Stimulated activated CD4-positive, alpha-beta T cell treated with anti-CD3 and anti-CD28 coated beads, Interleukin-12 subunit alpha, Interleukin-12 subunit beta, amount 100 ng/mL, for 48 hours (primary cell): ENCODE data around the gene C14orf119.
"Not testable (repeated sequence)": the region's sequence is repeated elsewhere in the genome, so short reads cannot be mapped to it uniquely, and the experiment has no call there.

Source experiments
- DNase-seq, 3 donors: peaks; one replicate each; pipeline ENCODE4 v3.0.0-alpha.2; 2020; ENCODE audit warnings: low read depth in 2 of 3, low spot score in 1 of 3

The C14orf119 gene

DNA sequence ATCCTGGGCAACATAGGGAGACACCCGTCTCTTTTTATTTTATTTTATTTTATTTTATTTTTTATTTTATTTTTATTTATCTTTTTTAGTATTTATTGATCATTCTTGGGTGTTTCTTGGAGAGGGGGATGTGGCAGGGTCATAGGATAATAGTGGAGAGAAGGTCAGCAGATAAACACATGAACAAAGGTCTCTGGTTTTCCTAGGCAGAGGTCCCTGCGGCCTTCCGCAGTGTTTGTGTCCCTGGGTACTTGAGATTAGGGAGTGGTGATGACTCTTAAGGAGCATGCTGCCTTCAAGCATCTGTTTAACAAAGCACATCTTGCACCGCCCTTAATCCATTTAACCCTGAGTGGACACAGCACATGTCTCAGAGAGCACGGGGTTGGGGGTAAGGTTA lies 12.3 kb downstream of the C14orf119 start:
- not testable (repeated sequence) for DNase-seq

DNA sequence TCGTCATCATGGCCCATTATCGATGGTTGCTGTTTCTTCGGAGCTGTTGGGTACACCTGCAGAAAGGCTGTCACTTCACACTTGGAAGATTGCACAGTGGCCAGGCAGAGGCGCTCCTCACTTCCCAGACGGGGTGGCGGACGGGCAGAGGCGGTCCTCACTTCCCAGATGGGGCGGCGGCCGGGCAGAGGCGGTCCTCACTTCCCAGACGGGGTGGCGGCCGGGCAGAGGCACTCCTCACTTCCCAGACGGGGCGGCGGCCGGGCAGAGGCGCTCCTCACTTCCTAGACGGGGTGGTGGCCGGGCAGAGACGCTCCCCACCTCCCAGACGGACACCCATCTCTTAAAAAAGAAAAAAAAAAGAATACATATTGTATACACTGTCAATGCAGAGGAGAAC lies 12.9 kb downstream of the C14orf119 start:
- DNase-seq = not testable (repeated sequence)

DNA sequence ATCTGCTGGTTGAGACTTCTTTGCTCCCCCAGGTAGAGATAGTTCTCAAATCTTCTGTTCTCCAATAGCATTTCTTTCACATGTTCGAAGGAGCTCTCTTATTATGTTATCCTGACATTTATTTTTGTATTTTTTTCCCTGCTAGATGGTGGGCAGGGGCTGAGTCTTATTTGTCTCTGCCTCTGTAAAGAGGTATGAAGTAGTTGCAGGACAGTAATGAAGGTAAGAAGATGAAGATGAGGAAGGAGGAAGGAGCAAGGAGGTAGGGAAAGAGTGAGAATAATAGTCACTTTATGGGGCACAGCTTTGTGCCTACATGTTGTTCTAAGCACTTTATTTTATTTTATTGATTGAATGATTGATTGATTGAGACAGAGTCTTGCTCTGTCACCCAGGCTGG lies 14.5 kb downstream of the C14orf119 start:
- no peak for DNase-seq

DNA sequence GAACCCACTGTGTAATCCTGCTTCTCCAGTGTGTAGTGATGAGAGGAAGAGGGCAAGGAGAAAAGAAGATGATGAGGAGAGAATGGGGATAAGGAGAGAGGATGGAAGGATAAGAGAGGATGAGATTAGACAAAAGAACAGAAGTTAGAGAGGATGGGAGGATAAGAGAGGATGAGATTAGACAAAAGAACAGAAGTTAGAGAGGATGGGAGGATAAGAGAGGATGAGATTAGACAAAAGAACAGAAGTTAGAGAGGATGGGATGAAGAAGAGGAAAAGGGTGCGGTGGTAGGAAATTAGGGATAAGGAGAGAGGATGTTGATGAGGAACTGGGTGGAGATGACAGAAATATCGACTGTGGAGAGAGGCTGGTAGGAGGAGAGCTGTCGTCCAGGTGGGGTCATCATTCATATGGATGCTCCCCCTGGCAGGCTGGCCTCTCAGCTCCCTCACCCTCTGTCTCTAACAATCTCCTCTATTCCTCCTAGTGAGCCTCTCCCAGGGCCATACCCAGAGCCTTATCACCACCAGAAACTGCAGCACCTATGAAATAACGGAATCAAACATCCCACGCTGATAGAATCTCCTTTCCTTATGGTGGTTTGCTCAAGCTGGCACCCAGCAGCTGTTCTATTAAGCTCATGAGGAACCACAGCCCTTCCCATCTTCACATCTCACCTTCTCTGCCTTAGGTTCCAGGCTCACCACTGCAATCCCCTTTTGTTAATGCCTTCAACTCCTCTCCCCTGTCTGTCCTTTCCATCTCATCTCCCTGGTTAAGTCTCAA lies 15.5 kb downstream of the C14orf119 start:
- DNase-seq = no peak

DNA sequence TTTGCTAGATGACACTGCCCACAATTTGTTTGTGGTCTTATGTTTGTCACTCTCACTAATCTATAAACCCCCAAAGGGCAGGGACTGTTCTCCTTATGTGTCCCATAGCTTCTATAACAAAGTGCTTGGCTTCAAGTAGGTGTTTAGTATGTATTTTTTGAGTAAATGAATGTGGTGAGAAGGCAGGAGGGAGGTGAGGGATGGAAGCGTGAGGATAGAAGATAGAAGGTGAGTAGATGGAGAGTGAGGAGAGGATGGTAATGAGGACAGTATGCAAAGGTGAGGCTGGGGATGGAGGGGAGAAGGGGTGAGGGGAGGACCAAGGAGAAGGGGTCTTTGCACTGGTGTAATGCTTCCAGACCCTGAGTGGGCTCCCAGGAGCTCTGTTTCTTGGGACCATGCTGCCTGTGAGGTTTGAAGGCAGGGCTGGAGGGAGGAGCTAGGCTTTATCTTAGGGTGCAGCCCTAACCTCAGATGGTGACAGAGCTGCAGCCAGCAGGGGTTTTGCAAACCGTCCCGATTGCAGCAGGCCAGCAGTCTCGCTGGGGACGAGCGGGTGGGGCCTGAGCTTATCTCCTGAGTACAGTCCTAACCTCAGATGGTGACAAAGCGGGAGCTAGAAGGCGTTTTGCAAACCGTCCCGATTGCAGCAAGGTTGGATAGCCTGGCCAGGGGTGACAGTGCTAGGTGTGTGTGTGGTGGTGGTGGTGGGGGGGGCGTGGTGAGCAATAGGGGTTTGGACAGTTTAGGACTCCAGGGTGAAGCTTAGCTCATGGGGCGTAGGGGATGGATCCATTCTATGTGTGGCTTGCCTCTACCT lies 17.3 kb downstream of the C14orf119 start:
- DNase-seq = no peak

DNA sequence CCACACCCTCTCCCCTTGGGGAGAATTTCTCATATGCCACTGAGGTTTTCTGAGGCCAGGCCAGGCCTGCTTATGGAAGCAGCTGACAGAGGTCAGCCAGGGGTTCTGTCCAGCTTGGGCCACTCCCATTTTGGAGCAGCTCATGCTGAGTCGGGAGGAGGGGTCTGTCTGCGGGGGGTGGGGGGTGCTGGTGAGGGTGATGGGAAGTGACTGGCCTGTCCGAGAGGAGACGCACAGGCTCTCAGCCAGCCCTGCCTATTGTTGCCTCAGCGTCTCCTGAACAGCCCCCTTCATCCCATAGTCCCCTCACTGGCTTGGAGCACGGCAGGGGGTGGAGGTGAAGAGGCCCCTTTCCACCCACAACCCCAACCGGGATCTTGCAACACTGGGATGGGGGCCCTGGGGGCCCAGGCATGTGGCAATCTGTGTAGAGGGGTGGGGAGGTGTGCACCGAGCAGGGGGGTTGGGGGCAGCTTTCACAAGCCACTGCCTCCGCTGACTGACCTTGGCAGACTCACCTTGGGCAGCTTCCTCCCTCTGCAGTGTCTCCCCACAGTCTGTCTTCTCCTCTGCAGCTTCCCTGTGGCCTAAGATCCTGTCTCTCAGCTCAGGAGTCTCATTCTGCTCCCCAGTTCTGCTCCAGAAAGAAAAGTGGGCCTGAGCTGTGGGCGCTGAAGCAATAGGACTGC lies 18.3 kb downstream of the C14orf119 start:
- no peak for DNase-seq

DNA sequence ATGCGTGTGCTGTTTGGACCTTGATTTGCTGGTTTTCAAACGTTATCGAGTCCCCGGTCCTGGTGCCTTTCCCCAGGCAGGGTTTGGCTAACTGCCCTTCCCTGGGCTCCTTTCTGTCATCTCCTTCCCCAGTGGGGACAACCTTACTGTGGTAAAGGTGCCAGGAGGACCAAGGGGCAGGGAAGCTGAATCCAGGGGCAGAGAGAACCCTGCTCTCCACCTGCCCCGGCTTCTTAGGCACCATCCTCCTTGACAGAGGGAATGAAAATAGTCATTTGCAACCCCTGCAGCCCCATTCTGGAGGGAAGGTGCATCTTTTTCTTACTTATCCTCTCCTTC lies 18.8 kb downstream of the C14orf119 start:
- no peak for DNase-seq

DNA sequence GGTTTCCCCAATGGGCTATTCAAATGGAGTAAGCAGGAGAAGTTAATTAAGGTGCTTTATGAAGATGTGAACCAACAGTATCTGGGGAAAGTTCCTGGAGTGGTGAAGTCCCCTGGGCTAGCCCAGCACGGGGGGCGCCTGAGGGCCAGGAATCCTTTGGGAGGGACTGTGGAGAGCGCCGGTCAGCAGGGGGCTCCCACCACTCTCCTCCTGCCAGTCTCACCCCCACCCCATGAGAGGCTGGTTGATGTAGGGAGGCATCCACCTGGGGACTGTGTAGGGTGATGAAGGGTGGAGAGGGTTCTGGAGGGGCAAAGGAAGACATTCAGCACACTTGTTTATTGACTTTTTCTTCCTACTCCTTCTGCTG lies 19.3 kb downstream of the C14orf119 start:
- DNase-seq = no peak

DNA sequence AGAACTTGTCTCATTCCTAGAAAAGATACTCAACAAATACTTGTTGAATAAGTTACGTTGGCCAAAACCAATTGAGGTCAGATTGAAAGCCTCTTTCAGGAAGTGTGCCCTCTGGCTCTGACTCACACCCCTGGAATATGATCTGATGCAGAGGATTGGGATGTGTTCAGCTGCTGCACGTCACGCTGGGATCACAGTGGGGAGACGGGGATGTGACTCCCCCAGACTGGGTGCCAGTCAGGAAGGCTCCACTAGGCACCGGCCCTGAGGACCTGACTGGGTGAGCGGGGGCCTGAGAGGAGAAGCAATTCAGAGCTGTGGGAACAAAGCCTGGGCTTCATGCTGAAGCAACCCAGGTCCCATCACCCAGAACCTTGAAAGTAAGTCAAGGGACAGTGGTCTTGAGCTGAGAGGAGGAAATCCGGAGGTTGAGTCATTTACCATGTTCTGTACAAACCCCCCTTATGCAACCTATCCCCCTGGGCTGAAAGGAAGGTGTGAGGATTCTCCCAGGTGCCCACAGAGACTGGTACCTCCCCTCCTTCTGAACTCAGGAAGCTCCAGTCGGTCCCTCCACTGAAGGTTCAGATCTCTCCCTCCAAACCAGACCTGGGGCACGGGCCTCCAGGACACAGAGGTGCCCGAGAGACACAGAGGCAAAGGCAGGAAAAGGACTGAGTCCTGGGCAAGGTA lies 19.9 kb downstream of the C14orf119 start:
- no peak for DNase-seq

DNA sequence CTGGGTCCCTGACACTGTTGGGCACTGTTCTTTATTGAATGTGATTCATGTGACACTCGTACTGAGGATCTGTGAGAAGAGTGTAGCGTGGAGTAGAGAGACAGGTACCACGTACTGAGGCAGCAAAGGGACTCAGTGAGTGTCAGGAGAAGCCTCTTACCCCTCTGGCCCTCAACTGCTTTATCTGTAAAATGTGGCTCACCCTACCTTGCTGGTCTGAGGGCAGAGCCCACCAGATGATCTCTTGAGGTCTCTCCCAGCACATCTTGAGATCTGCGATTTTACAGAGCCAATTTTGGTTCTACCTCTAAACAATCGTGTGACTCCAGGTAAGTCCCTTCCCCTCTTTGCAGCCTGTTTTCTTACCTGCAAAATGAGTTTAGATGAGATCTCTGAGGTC lies 20.6 kb downstream of the C14orf119 start:
- no peak for DNase-seq

DNA sequence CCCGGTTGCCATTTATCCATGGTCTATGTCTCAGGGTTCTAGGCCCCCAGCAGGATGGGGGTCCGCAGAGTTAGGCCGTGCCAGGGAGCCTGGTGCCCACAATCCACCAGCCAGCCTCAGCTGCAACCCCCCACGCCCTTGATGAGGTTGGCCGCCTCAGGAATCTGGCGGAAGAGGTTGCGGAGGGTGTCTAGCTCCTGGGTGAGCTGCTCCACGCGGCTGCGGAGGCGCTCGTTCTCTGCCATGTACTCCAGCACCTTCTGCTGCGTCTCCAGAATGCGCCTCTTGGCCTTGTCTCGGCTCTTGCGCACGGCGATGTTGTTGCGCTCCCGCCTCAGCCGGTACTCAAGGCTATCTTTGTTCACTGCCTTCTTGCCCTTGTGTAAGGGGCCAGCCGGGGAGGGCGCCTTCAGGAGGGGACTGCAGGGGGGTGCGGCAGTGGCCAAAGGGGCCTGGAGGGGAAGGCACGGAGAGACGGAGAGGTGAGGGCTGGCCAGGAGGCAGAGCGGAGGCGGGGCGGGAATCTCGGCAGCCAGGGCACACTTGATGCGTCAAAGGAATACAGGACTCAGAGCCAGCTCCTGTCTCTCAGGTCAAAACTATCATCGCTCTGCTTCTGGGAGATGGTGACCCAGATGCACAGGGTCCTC lies 22.2 kb downstream of the C14orf119 start:
- DNase-seq = no peak

DNA sequence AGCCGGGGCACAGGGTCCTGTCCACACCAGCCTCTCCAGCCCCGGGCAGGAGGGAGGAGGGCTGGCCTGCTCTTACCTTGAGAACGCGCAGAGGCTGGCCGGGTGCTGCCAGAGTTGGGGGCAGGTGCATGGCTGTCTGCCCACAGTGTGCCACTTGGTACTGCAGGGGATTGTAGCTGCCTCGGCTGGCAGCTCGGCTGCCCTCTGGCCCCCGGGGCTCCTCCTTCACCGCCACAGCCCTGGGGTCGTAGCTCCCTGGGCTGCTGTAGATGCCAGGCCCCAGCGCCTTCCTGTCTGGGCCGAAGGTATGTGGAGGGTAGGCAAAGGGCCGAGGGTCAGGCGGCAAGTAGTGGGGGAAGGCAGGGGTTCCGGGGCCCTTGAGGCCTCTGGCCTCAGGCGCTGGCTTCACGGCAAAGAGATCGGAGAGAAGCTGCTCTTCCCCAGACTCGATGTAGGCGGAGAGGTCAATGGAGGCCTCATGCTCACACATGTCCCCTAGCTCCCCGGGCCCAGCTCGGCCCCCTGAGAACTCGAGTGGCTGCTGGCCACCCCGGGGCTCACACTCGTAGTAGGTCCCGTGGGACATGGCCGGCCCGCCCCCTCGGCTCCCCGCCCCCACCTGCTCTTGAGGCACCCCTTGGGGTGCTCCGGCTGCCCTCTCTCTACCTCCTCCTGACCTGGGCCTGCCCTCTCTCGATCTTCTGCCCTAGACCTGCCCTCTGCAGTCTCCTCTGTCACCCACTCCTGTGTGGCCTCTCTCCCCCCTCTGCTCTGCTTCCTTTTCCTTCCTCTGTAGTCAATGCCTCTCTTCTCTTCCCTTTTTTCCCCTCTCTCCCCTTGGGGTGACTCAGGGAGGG lies 23.4 kb downstream of the C14orf119 start, which contains the start of gene CEBPE:
Gene CEBPE, minus strand, starts transcription at position 750 of the 857 bp plus-strand sequence. Its CDS starts 164 bp downstream, at position 586.
- DNase-seq = no peak

DNA sequence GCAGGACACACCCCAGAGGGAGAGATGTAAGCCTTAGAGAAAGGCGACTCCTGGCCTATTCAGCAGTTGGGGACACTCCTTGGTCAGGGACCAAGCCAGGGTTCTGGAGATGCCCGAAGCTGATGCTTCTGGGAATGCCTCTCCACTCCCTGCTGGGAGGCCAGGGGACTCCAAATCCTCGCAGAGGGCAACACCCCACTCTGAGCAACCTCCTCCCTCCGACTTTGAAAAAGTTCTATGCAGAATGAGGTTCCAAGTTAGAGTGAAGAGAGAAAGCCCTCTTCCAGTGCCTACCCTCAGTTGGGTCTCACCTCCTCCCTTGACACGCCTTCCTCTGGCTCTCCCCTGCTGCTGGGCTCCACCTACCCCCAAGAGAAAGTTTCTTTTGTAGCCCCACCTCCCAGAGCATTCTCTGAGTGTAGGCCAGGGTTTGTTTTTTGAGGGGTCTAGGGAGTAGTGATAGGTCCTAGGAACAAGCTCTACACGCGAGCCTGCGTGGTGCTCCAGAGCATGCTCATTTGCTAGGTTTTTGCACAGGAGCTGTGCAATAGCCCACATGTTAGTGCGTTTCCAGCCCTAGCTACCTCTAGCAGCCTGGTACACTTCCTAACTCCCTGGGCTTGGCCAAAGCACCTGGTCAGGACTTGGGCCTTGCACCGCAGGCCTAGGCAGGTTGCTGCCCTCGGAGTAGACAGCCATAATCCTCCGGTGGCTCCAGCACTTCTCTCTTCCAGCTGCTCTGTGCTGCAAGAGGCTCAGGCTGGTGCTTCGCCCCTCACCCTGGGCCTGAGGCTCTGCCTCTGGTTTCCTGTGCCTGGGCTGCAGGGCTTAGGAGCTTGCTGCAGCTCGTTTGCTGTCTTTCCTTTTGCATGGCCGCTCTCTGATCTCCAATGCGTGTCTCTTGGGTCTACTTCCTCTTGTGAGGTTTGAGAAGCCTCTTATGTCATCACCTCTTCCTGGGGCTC lies 24.3 kb downstream of the C14orf119 start:
- peak in 1 of 3 donors; percentile 14 for DNase-seq

DNA sequence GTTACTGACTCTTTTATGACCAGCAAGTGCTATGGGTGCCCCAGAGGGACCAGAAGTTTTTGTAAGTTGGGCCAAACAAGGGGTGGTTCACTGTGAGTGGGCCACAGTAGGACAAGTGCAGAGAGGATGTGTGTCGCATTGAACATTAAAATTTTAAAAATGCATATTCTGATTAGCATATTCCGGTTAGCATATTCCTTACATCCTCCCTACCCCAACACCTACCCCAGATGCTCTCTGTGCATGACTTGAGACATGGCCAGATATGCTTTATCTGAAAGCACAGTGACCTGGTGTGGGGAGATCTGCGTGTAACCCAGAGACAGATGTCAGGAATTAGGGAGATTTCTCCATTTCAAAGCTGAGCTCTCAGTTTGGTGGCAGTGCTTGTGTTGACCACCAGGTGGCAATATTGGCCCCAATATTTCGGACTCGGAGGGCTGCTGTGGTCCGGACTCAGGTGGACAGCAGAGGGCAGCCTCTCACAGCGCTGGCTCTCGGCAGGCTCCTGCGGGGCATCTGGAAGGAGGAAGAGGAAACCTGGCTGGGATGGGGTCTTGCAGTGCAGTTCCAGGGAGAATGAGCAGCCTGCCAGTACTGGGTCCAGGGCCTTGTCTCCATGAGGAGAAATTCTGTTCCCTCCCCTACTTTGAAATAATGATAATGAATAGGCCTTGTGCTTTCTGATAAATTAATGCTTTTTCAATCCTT lies 25.4 kb downstream of the C14orf119 start:
- DNase-seq = peak; percentile 75 to 92 (median 75)

DNA sequence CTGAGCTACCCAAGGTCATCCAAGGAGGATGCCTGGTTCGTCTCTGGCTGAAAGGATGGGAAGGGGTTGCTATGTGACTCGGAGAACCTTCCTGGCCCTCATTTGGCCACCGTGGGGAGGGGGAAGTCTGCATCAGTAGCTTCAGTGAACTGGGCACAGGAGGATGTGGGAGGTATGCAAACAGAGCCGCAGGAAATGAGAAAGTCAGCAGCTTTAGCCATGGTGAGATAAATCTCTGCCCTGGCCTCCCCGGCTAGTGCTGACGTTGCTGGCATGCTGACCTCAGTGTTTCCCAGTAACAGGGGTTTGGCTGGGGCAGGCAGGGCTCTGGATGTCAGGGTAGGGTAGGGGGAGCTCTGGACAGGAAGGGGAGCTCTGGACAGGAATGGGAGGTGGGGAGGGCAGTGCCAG lies 26.1 kb downstream of the C14orf119 start:
- no peak for DNase-seq

DNA sequence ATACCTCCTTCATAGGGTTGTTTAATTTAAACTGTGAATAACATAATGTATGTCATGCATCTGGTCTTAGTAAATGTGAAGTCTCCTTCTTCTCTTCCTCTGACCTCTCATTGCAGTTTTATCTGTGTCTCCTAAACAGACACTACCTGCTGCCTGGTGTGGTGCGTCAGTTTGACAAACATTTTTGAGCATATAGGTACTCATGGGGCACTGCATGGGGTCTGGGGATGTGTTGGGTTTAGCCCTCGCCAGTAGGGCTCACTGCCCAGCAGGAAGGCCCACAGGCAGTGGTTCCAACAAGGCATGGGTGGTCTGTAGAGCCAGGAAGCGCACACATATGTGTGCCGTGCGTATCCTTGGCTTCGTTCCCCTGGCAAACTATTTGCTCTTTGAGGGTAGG lies 26.8 kb downstream of the C14orf119 start:
- DNase-seq = no peak

DNA sequence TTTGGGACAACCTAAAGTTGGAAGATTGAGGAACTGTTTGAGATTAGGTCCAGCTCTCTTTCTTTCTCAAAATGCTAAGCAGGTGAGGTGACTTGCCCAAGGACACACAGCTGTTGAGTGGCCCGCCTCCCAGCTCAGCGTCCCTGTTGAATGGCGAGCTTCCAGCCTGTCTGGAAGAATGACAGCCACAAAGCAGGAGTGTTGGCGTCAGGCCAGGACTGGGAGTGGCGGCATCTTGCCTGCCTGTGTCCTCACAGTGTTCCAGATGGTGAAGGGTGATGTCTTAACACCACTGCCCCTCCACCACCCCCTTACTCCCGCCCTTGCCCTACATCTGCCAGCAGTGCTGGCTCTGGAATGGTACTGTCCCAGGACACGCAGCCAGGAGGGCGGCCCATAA lies 28.1 kb downstream of the C14orf119 start:
- DNase-seq = no peak

DNA sequence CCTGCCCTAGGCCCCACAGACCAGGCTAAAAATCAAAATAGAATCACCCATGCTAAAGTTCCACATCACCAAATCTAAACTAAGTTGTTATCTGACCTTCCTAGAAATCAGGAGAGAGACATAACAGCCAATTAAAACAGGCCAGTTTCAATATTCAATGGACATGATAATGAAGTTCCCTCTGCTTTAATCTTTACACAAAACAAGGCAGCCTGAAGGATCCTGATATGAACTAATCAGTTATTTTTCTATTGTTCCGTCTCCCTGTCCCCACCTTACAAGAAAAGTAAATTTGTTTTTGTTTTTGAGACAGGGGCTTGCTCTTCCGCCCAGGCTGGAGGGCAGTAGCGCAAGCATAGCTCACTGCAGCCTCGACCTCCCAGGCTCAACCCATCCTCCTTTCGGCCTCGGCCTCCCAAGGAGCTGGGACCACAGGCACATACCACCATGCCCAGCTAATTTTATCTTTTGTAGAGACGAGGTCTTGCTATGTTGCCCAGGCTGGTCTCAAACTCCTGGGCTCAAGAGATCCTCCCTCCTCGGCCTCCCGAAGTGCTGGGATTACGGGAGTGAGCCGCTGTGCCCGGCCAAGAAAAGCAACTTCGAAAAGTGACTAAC lies 29.1 kb downstream of the C14orf119 start:
- DNase-seq = no peak
